ENCODE results near the gene CC2D2A.
"Not testable (repeated sequence)": the region's sequence is repeated elsewhere in the genome, so short reads cannot be mapped to it uniquely, and the experiment has no call there.

CC2D2A gene

DNA sequence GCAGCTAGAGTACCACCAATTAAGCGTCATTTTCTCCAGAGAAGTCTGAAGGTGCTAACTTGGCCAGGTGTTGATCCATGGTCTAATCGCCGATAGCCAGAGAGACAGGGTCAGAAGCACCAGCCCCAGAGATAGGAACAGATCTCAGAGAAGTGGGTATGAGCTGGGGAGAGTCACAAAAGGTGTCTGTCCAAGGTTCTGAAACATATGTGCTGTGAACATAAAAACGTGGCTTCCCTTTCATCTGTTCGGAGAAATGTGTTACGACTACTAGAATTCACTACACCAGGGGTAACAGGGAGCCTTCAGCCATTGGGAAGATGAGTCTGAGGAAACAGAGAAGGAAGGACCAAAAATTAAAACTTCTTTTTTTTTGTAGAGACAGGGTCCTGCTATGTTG is 94.2 kb downstream of the CC2D2A start:
- DNase-seq = no peak

- no peak for DNase-seq
Observed at GRCh38 chr4:15568821-15569220, 99.1 kb downstream of the CC2D2A start.

DNA sequence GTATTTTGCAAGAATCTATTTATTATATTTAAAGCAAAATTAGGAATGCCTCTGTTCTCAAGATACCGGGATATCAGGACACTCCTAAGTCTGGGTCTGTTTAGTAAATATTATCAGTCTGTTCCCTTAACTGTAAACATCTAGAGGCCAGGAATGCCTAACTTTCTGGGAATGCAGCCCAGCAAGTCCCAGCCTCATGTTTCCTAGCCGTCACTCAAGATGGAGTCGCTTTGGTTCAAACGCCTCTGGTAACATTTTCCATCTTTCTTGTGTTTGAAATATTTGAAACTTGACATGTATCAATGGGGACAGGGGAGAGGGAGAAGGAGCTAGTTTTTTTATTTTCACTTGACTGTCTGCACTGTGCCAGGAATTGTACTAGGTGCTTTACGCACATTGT is 100.1 kb downstream of the CC2D2A start:
- DNase-seq = no peak

DNA sequence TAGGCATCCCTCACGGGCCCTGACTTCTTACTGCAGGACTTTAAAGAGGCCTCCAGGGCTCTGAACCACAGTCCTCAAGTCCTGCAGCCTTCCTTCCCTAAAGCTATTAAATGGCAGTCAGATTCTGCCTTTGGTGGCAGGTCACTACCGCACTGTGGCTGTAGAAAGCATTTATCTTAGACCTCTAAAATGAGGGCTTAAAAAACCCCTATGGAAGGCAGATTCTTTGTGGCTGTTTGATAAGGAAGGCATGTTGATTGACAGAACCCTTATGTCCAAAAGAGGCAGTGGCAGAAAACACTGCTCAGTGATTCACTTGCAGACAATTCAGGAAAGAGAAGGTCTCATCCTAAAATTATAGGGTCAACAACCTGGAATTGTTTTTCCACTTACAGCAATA is 106.3 kb downstream of the CC2D2A start:
- DNase-seq = no peak

GRCh38 chr4:15577508-15577907 is 107.8 kb downstream of the CC2D2A start:
- no peak for DNase-seq

DNA sequence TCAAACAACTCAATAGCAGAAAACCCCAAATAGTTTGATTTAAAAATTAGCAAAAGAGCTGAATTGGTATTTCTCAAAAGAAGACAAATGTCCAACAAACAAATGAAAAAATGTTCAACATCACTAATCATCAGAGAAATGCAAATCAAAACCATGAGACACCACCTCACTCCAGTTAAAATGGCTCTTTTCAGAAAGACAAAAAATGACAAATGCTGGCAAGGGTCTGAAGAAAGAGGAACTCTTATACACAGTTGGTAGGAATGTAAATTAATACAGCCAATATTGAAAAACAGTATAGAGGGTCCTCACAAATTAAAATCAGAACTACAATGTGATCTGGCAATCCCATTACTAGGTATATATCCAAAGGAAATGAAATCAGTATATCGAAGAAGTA is 115.1 kb downstream of the CC2D2A start:
- no peak for DNase-seq

GRCh38 chr4:15585331-15585730 is 115.6 kb downstream of the CC2D2A start:
- no peak for DNase-seq

DNA sequence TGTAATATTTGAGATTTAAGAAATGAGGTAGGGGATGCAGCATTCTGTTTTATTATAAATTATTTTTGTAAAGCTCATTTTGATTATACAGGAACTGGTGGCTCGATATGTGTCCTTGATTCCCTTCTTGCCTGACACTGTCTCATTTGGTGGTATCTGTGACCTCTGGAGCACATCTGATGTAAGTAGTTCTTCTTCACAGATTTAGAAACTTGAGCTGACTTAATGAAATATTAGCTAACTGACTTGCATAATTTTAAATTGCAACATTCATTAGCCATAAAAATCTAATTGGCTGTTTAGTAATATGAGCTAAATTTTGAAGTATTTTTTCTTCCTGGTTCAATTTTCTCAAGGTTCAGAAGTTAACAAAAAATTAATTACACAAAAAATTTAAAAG is 116.4 kb downstream of the CC2D2A start:
- DNase-seq = peak; percentile 79

- peak; percentile 22 for DNase-seq
Observed at GRCh38 chr4:15587649-15588048, 118.0 kb downstream of the CC2D2A start.

GRCh38 chr4:15592799-15593198 is 123.1 kb downstream of the CC2D2A start:
- DNase-seq = no peak

DNA sequence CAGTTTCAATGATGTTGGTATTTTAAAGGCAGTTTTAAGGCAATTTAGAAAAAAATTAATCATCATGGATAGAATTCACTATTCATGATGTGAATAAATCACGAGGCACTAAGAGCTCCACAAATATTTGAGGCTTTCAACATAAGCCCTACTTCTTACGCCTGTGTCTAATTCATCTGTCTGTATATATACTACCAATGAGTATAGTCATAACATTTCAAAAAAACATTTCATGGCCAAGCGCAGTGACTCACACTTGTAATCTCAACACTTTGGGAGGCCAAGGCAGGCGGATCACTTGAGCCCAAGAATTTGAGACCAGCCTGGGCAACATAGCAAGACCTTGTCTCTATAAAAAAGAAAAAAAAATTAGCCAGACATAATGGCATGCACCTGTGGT is 129.0 kb downstream of the CC2D2A start:
- DNase-seq = no peak

DNA sequence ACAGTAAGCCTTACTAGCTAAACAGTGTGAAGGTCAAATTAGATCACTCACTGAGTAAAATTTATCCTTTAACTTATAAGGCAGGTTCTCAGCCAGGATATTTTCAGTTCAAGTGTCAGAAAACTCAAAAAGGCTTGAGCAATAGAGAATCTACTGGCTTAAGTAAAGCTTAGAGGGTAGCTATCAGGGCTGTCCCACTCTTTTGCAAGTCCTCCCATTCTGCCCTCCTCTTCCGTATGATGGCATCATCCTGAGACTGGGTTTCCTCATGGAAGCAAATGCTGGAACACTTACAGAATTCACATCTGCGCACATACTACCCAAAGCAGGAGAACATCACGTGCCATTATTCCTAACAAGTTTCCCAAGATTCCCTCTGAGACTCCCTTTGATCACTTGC is 130.5 kb downstream of the CC2D2A start:
- DNase-seq = no peak

- no peak for DNase-seq
Observed at GRCh38 chr4:15601862-15602261, 132.2 kb downstream of the CC2D2A start.

DNA sequence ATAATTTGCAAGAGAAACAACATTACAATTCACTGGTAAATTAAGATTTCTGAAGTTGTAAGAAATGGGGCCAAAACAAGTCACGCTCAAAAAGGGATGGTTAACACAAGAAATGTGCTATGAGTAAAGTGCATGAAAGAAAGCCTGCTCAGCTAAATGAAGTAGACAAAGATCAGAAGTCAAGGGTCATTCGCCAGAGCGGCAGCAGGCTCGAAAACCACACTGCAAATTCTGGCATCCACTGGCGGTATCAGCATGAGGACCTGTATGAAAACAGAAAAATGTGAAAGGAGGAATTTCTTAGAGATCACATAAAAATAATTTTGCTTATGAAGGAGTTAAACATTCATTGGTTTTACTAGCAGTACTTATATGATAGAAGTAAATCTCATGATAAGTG is 135.9 kb downstream of the CC2D2A start:
- no peak for DNase-seq

DNA sequence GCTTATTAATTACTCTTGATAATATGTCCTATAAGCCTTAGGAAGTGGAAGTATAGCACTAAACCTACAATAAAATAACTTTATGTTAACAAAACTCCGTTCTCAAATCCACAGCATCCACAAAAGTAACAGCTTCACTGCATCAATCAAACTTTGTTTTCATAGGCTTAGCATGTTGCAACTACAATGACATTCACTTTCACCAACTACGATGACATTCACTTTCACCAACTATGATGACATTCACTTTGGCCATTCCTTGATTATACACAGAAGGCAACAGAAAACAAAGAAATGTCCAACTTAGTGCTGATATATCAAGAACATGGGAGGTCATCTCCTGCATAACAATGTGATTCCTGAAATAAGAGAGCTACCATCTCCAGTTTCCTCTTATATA is 141.2 kb downstream of the CC2D2A start:
- peak; percentile 56 for DNase-seq

GRCh38 chr4:15612136-15612535 is 142.5 kb downstream of the CC2D2A start:
- DNase-seq = no peak

DNA sequence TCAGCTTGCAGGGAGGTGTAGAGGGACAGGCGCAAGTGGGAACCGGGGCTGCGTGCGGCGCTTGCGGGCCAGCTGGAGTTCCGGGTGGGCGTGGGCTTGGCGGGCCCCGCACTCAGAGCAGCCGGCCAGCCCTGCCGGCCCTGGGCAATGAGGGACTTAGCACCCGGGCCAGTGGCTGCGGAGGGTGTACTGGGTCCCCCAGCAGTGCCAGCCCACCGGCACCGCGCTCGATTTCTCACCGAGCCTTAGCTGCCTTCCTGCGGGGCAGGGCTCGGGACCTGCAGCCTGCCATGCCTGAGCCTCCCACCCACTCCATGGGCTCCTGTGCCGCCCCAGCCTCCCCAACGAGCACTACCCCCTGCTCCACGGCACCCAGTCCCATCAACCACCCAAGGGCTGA is 145.2 kb downstream of the CC2D2A start:
- DNase-seq = not testable (repeated sequence)

GRCh38 chr4:15617407-15617806 is 147.7 kb downstream of the CC2D2A start:
- DNase-seq = not testable (repeated sequence)

- no peak for DNase-seq
Observed at GRCh38 chr4:15636818-15637217, 167.1 kb downstream of the CC2D2A start.

DNA sequence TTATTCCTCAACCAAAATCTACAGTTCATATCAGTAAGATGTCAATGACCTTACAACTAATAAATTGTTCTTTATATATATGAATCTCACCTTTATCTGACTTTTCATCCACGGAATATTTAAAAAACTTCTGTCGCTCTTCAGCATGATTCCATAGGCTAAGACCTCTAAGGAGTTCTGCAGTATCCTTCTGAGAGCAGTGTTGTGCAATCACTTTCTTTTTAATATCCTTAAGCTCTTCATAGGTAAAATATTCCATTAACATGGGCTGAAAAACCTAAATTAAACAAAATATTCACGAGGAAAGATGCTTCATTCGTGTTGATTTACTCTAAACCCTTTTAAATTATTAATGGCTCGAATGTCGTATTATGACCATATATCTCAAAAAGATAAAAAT is 168.7 kb downstream of the CC2D2A start:
- no peak for DNase-seq

- DNase-seq = no peak
Observed at GRCh38 chr4:15648600-15648999, 178.9 kb downstream of the CC2D2A start.

DNA sequence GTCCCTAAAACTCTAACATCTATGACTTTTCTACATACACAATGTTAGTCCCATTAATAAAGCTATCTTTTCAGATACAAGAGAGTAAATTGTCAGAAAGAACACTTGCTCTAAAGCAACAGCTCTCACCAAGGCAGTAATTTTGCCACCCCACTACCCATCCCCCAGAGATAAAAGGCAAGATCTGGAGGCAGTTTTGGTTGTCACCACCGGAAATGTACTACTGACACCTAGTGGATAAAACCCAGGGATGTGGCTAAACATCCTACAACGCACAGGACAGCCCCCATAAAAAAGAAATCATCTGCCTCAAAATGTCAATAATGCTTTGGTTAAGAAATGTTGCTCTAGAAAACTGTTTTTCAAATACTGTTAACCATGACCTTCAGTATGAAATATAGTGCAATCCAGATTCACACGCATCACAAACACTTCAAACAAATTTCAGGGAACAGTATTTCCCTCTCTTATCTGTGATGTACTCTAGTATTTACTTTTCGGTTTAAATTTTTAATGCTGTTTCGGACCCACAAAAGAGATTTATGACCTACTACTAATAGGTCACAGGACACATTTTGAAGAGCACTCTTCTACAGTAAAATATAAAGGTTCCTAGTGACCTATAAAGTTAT is 180.3 kb downstream of the CC2D2A start:
- DNase-seq = peak; percentile 60
